H1 (cell line): ENCODE measurements around the gene TOGARAM1. TPM values are rescaled to one million over a fixed set of nuclear protein-coding genes. Genes with fewer than 3 reads are reported as not detected.

Experiments used
- BACH1 ChIP-seq: IDR thresholded peaks from 2 replicates; pipeline ENCODE4 v1.6.1; 2012; ENCODE audit warnings: low read length, improper control_type of control experiment
- BRCA1 ChIP-seq: IDR thresholded peaks from 2 replicates; pipeline ENCODE4 v1.6.1; 2012; ENCODE audit warnings: low read depth, low read length, improper control_type of control experiment
- EGR1 ChIP-seq: IDR thresholded peaks from 2 replicates; pipeline ENCODE4 v1.6.1; 2011; ENCODE audit warnings: low read depth, low read length, borderline replicate concordance
- FOSL1 ChIP-seq: IDR thresholded peaks from 2 replicates; pipeline ENCODE4 v1.6.1; 2011; ENCODE audit warnings: mild to moderate bottlenecking, low read depth, low read length, moderate library complexity; ENCODE audit not compliant: insufficient read depth
- HDAC6 ChIP-seq: IDR thresholded peaks from one replicate; pipeline ENCODE4 v1.7.1; 2012; ENCODE audit warnings: low read depth, mild to moderate bottlenecking, inconsistent platforms, low read length, moderate library complexity
- SP4 ChIP-seq: IDR thresholded peaks from 2 replicates; pipeline ENCODE4 v1.6.1; 2012; ENCODE audit warnings: low read length, inconsistent platforms
- TBP ChIP-seq: IDR thresholded peaks from 2 replicates; pipeline ENCODE4 v1.6.1; 2011; ENCODE audit warnings: low read depth, low read length, improper control_type of control experiment
- polyA plus RNA-seq, 7 experiments: library from polyadenylated mRNA; depleted of rRNA in 3 of 7; stranded (reverse) in 5 of 7; unstranded in 2 of 7; fragments of >200 nt in 5 of 7; fragments of 200-250 nt in 2 of 7; gene quantifications; 1 replicate in 5 of 7; 2 replicates in 1 of 7; 4 replicates in 1 of 7; pipeline versions ENCODE4 v1.2.1 to v1.2.3, GENCODE V29; 2011 to 2013; ENCODE audit warnings: missing spikeins in 2 of 7, mixed read lengths in 2 of 7
- total RNA-seq: library from RNA; stranded (reverse); fragmentation: NEBNext Ultra II Directional; extraction: Animal tissue kit (Norgen Biotek cat#: 25700); gene quantifications from 2 replicates; pipeline ENCODE4 v1.2.1, GENCODE V29; 2021

TOGARAM1 gene
- total and polyA plus RNA-seq, 2 of the 8 experiments (the other 6 are each of a cell fraction or from before 2014, with no cell fraction given): 2.5 to 6.8 TPM

DNA sequence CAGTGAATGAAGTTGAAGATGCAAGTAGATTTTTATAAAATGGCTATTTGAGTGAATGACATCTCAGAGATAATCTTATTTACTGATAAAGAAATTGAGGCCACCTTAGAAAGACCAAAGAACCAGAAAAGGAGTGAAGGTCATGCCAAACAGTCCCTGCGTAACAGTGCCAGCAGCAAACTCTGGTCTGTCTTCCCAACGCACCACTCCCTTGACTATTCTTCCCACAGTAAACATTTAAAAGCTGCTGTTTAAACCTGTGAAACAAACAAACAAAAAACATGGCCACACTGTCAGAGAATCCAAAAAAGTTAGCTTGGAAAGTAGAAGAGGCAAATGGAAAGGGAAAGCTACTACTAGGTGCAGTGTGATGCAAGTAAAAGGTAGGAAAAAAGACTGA, 120.4 kb downstream of the TOGARAM1 start (continued):
- TF ChIP-seq TBP: no peak
- no peak for TF ChIP-seq HDAC6
- no peak for TF ChIP-seq FOSL1
- no peak for TF ChIP-seq BRCA1
- no peak for TF ChIP-seq BACH1
- no peak for TF ChIP-seq SP4
- no peak for TF ChIP-seq EGR1
- TF ChIP-seq, all 59 proteins: peak for 0
